NCI-H2107 treated with DMSO at 0.1 percent for 48 hours (cell line): ENCODE results near the gene FUS.

Experiments
- DNase-seq: peaks from one replicate; lab custom pipeline; 2025; ENCODE audit not compliant: unreplicated experiment; lab: John Stamatoyannopoulos, UW

FUS gene

DNA sequence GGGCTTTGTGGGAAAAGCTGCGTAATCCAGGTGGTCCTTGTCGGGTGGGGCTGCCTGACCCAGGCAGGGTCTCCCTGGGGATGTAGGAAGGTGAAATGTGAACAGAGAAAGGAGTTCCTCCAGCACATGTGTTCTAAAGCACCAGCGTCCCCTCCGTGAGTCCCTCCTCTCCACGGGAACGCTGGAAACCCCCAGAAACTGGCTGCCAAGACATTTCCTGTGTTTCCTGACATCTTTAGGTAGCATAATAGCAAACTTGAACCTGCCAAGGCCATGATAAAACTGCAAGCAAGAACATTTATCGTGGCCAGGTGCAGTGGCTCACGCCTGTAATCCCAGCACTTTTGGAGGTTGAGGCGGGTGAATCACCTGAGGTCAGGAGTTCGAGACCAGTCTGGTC is 49.6 kb downstream of the FUS start:
- DNase-seq = no peak

DNA sequence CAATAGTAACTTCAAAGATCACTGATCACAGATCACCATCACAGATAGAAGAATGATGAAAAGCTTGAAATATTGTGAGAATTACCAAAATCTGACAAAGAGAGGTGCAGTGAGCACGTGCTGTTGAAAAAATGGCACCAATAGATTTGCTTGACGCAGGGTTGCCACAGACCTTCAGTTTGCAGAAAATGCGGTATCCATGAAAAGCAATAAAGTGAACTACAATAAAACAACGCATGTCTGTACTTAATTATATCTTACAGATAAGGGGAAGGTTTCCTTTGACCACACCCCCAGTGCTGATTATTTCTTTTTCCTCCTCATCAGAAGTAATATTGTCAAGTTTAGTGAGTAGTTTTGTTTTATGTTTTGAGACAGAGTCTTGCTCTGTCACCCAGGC is 58.1 kb downstream of the FUS start:
- no peak for DNase-seq
